Measurements from ENCODE around the gene MAP2K4.
"Not testable (repeated sequence)": the region's sequence is repeated elsewhere in the genome, so short reads cannot be mapped to it uniquely, and the experiment has no call there.

The MAP2K4 gene

DNA sequence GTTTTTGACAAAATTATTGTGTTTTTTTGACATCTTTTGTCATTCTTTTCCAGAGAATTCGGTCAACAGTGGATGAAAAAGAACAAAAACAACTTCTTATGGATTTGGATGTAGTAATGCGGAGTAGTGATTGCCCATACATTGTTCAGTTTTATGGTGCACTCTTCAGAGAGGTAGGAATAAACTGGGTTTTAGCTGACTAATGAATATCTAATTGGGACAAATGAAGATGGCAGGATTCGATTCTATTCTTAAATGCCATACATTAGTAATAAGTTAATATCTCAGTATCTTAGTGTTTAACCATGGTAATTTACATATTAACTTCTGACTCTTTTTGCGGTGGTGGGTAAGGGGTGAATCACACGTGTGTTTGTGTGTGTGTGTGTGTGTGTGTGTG, 74.8 kb downstream of the MAP2K4 start:
- DNase-seq, result no peak

- DNase-seq, result no peak
Observed at GRCh38 chr17:12097326-12097725, 76.6 kb downstream of the MAP2K4 start.

DNA sequence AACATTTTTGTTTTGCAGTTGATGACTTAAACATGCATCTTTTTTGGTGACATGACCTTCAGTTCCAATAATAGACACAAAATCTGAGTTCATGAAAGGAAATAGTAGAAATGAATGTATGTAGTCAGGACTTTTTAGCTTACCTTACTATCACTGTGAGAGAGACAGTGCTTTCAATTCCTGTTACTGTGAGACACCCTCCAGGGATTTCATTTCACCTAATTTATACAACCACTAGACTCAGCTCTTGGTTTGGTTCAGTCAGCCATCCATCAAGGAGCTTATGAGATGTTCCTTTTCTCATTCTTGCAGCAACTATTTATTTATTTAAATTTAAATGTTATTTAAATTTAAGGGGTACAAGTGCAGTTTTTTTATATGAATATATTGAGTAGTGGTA, 77.9 kb downstream of the MAP2K4 start:
- no peak for DNase-seq

DNA sequence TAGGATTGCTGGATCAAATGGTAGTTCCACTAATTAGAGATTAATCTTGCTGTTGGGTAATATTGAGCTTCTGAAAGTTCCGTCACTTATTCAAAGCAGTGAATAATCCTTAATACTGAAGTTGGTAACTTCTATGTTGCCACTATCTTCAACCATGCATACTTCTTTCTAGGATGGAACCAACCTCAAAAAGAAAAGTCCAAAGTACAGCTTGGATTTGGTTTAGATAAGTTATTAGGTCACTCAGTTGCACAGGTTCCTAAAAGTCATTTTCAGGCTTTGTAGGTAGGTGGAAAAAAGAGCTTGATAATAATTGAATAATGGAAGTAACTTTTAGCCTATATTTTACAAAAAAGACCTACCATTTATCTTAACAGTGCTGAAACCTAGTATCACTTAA, 78.7 kb downstream of the MAP2K4 start:
- no peak for DNase-seq

DNA sequence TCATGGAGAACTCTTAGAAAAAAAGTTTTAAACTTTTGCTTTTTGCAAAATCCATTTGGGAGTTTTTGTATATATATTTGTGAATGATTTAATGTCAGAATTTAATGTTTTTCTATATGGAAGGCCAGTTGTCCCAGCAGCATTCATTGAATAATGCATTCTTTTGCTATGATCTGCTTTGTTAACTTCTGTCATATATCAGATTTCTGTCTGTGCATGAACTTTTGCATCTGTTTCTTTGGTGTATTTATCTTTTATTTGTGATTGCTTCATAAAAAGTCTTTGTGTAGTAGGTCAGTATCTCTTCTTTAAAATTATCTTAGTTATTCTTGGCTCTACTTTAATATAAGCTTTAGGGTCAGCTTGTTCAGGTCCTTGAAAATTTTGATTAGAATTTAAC, 84.2 kb downstream of the MAP2K4 start:
- DNase-seq, result no peak

GRCh38 chr17:12107905-12108304, 87.2 kb downstream of the MAP2K4 start:
- DNase-seq, result no peak

- DNase-seq, result no peak
Observed at GRCh38 chr17:12110906-12111305, 90.2 kb downstream of the MAP2K4 start.

DNA sequence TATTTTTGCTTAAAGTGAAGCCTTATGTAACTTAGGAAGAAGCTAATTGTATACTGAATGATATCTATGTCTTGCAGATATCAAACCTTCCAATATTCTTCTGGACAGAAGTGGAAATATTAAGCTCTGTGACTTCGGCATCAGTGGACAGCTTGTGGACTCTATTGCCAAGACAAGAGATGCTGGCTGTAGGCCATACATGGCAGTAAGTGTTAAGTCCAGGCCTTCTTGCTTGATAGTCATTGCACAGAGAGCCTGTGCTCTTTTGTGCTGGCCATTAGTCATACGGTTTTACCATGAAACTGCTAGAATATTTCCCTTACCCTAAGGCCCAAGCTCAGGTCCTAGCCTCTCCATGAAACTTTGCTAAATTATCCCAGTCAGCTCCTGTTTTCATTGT, 92.5 kb downstream of the MAP2K4 start:
- DNase-seq, result no peak

- DNase-seq, result no peak
Observed at GRCh38 chr17:12114686-12115418, 94.2 kb downstream of the MAP2K4 start.

DNA sequence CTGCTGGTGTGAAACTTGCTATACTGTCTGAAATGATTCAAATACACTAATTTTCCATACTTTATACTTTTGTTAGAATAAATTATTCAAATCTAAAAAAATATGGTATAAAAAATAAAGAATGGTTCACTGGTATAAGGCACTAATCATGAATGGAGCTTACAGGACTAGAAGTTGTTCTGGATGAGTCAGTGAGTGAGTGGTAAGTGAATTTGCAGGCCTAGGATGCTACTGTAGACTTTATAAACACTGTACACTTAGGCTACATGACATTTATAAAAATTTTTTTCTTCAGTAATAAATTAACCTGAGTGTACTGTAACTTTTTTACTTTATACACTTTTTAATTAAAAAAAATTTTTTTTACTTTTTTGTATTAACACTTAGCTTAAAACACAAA, 95.5 kb downstream of the MAP2K4 start:
- DNase-seq, result no peak

- no peak for DNase-seq
Observed at GRCh38 chr17:12118617-12119016, 97.9 kb downstream of the MAP2K4 start.

DNA sequence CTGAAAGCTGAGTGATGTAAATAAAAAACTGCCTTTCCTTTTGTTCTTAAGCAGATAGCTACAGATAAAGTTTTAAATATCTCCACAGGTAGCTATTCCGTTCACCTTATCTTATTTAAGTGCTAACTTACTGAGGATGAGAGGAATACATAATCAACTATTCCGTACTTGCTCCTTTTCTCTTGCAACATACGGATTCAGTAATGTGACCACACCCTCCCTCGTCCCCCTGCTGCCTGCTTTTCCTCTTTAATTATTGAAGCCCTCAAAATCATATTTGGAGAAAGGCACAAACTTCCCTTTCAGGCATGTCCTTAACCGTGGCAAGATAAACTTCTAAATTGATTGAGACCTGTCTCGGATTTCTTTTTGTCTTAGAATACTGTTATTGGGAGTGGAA, 101.4 kb downstream of the MAP2K4 start:
- DNase-seq, result no peak

DNA sequence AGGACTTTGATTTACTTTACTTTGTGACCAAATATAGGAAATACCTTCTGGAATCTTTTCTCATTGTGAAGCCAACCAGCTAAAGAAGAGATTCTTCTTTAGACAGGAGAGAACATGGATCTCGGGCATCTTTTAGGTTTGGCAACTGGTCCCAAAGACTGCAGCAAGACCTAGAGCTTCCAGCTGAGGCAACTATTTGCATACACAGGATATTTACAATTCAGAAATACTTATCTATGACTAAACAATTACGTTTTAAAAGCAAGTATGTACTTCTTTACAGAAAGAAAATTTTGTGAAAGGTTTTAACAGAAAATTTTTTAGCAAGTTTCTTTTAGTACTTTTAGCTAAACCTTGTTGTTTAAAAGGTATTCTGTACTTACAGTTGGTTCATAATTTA, 106.5 kb downstream of the MAP2K4 start:
- DNase-seq, result no peak

DNA sequence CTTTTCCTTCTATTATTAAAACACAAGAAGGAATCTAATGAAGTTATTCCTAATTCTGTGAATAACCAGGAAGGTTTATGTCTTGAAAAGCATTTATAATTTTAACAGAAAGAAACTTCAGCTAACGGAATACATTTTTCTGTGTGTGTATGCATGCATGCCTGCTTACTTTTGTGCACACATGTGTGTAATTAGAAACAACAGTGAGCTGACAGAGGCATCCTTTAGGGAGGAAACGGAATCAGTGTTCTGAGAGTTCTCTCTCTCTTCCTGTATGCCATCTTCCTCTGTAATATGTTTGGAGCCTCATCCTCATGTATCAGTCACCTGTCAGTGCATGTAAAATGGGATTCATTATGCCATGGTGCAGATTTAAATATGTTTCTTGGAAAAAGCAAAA, 107.0 kb downstream of the MAP2K4 start:
- no peak for DNase-seq

- no peak for DNase-seq
Observed at GRCh38 chr17:12128946-12129345, 108.3 kb downstream of the MAP2K4 start.

DNA sequence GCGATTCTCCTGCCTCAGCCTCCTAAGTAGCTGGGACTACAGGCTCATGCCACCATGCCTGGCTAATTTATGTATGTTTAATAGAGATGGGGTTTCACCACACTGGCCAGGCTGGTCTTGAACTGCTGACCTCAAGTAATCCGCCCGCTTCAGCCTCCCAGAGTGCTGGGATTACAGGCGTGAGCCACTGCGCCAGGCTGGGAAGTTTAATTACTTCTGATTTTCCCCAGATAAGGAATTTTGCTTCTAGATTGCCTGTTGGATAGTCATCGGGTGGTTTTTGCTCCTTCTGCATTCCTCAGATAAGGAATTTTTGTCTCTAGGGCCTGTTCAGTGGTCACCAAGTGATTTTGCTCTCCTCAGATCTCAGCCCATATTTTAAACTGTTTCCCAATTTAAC, 112.5 kb downstream of the MAP2K4 start:
- no peak for DNase-seq

DNA sequence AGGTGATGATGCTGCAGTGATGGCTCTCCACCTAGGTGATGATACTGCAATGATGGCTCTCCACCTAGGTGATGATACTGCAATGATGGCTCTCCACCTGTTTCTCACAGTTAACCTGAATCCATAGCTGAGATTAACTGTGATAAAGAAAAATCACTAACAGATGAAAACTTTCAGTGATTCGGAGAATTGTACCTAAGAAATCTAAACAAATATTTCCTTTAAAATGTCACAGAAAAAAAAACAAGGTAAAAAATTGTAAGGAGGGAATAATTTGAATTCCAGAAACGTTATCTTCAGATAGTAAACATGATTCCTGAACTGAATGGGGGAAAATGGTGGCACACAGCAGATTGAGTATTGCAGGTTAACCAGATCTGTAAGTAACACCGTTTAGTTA, 113.4 kb downstream of the MAP2K4 start:
- no peak for DNase-seq

DNA sequence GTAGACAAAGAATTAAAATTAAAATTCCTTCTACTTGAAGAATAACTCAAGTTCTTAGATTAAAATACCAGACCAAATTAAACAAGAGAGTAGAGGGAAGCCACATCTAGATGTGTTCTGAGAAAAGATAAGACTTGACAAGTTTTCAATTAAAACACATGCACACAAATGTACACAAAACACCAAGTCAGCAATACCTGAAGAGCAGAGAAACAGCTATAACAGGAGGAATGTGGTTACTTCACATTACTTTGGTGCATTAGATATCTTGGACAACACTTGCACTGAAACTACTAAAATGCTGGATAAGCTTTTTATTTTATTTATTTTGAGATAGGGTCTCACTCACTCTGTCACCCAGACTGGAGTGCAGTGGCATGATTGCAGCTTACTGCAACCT, 113.9 kb downstream of the MAP2K4 start:
- DNase-seq, result no peak

GRCh38 chr17:12136243-12136642, 115.6 kb downstream of the MAP2K4 start:
- DNase-seq, result no peak

GRCh38 chr17:12136646-12137045, 116.0 kb downstream of the MAP2K4 start:
- no peak for DNase-seq

DNA sequence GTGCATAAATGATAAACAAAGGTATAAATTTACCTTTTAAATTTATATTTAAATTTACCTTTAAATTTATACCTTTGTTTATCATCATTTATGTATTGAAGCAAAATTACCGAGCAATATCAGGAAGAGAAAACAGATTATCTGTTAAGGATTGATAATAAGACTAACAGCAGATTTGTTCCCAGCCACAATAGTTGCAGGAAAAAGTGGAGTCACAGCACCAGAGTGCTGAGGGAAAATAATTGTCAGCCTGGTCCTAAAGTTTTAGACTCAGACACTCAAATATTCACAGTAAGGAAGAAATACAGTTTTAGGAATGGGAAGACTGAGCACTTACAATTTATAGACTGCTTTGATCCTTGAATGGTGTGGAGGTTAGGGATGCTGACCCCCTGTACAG, 117.2 kb downstream of the MAP2K4 start:
- no peak for DNase-seq

- no peak for DNase-seq
Observed at GRCh38 chr17:12140685-12141084, 120.0 kb downstream of the MAP2K4 start.

DNA sequence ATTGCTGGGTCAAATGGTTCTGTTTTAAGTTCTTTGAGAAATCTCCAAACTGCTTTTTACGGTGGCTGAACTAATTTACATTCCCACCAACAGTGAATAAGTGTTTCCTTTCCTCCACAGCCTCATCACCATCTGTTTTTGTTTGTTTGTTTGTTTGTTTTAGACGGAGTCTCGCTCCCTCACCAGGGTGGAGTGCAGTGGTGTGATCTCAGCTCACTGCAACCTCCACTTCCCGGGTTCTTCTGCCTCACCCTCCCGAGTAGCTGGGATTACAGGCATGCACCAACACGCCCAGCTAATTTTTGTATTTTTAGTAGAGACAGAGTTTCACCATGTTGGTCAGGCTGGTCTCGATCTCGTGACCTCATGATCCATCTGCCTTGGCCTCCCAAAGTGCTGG, 141.5 kb downstream of the MAP2K4 start:
- DNase-seq, result not testable (repeated sequence)

GRCh38 chr17:12164085-12164484, 143.4 kb downstream of the MAP2K4 start:
- DNase-seq, result no peak

GRCh38 chr17:12178644-12179330, 158.1 kb downstream of the MAP2K4 start:
- DNase-seq, result no peak

Data from activated CD4-positive, alpha-beta T cell treated with anti-CD3 and anti-CD28 coated beads for 48 hours (primary cell).